Mesodermal cell (in vitro differentiated cells): ENCODE results near the gene DEPDC5.
A peak's percentile ranks its signal among the peaks of the same experiment; 100 is the strongest.

Source experiments
- H3K27ac ChIP-seq: 2 replicates; pipeline ENCODE4 v1.7.0; 2013; ENCODE audit warnings: mild to moderate bottlenecking, low read depth, low read length, moderate library complexity; ENCODE audit not compliant: severe bottlenecking
- H3K36me3 ChIP-seq: 2 replicates; pipeline ENCODE4 v1.7.1; 2013; ENCODE audit warnings: mild to moderate bottlenecking, low read length, moderate library complexity; ENCODE audit not compliant: control insufficient read depth, insufficient read depth
- H3K4me1 ChIP-seq: one replicate; pipeline ENCODE4 v1.7.1; 2013; ENCODE audit warnings: mild to moderate bottlenecking, low read length; ENCODE audit not compliant: insufficient read depth, control insufficient read depth, poor library complexity, severe bottlenecking
- H3K4me3 ChIP-seq: 2 replicates; pipeline ENCODE4 v1.7.0; 2013; ENCODE audit warnings: low read length, control low read depth, mild to moderate bottlenecking; ENCODE audit not compliant: insufficient read depth, poor library complexity, severe bottlenecking; ENCODE audit errors: extremely low read depth
- H3K9me3 ChIP-seq: 2 replicates; pipeline ENCODE4 v1.7.1; 2013; ENCODE audit warnings: mild to moderate bottlenecking, low read length, moderate library complexity; ENCODE audit not compliant: control insufficient read depth
- WGBS, 2 experiments: methylation state at CpG; one replicate each; pipeline ENCODE4 v1.1.5; 2013; ENCODE audit warnings: missing lambda C conversion rate in 2 of 2; ENCODE audit not compliant: insufficient coverage in 2 of 2; 5-methylcytosine and 5-hydroxymethylcytosine counted together

DEPDC5 gene

GRCh38 chr22:31937341-31937740 is 183.5 kb downstream of the DEPDC5 start:
- peaks cover 5% of the 10 kb centered on the region for H3K4me1 ChIP-seq
- H3K9me3 ChIP-seq: no peaks in the 10 kb centered on the region
- H3K36me3 ChIP-seq: no peaks in the 10 kb centered on the region
- no peak overlapping the region for H3K4me3 ChIP-seq
- WGBS, 2 experiments: 80 to 85% methylated on average over 3 of the region's 3 CpGs
- no peak overlapping the region for H3K27ac ChIP-seq

DNA sequence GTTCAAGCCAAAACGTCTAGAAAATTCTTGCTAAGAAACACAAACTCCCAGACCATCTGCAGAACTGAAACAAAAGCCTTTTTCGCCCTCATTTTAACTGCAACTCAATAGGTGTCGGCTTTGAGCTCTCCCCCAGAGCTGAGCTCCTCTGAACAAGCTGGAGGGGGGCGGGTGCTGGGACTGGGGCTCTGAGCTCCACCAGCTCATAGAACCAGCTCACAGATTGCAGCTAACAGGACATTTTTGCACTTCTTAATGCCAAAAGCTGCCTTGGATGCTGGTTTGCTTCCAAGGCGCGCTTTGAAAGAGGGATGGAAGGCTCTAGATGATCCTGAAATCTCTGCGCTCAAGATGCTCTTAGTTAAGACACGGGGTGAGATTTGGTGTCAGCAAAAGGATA is 184.5 kb downstream of the DEPDC5 start:
- H3K4me3 ChIP-seq: no peak overlapping the region
- no peaks in the 10 kb centered on the region for H3K36me3 ChIP-seq
- whole genome bisulfite sequencing, 2 experiments: 80 to 89% methylated on average over 7 of the region's 8 CpGs
- no peak overlapping the region for H3K27ac ChIP-seq
- H3K4me1 ChIP-seq: peaks cover 5% of the 10 kb centered on the region
- no peaks in the 10 kb centered on the region for H3K9me3 ChIP-seq

- Histone ChIP-seq H3K4me3 (no peak overlapping the region), H3K9me3 (no peaks in the 10 kb centered on the region), H3K4me1 (peaks cover 10% of the 10 kb centered on the region), H3K36me3 (peaks cover under 1% of the 10 kb centered on the region), H3K27ac (no peak overlapping the region)
- 90 to 95% methylated on average over 9 of the region's 9 CpGs for WGBS, 2 experiments
Measured at GRCh38 chr22:31940506-31940905, 186.7 kb downstream of the DEPDC5 start.

- WGBS, 2 experiments: 98 to 100% methylated on average over 5 of the region's 5 CpGs
- no peak overlapping the region for H3K4me3 ChIP-seq
- peaks cover 16% of the 10 kb centered on the region for H3K36me3 ChIP-seq
Measured at GRCh38 chr22:31942091-31942490, 188.3 kb downstream of the DEPDC5 start.

DNA sequence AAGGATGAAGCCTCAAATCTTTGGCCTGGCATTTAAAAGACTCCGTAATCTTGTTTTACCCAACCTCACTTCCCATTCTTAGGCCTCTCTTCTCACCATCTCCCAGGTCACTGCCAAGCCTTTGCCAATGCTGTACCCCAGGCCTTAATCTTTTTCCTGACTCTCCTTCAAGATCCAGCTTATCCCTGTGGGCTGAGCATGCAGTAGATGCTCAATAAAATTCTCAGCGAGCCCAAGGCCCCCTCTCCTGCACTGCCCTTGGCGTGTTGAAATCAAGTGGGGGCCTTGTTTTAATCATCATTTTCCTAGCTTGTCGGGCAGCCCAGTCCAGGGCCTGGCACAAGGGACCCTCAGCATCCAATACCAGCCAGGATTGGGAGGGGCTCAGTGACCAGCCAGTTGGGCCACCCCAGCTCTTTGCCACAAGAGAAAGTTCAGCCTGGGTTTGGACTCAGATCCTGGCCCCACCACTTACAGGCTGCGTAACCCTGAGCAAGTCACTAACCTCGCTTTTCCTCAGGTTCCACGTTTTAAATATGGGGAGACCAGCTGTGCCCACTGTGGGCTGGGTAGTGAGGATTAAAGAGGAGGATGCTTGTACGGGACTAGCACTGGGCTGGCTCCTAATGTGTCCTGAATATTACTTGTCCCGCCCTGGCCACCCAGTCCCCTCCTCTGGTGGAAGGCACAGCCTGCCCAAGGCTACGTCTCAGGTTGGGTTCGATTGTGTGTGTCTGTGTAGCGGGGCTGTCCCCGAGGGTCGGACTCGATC is 189.6 kb downstream of the DEPDC5 start:
- 66 to 74% methylated on average over 8 to 10 of the region's 15 CpGs for WGBS, 2 experiments

More at GRCh38 chr22:31942091-31942490, 188.3 kb downstream of the DEPDC5 start:
- Histone ChIP-seq H3K27ac (no peak overlapping the region), H3K9me3 (no peaks in the 10 kb centered on the region), H3K4me1 (peaks cover 14% of the 10 kb centered on the region)

DNA sequence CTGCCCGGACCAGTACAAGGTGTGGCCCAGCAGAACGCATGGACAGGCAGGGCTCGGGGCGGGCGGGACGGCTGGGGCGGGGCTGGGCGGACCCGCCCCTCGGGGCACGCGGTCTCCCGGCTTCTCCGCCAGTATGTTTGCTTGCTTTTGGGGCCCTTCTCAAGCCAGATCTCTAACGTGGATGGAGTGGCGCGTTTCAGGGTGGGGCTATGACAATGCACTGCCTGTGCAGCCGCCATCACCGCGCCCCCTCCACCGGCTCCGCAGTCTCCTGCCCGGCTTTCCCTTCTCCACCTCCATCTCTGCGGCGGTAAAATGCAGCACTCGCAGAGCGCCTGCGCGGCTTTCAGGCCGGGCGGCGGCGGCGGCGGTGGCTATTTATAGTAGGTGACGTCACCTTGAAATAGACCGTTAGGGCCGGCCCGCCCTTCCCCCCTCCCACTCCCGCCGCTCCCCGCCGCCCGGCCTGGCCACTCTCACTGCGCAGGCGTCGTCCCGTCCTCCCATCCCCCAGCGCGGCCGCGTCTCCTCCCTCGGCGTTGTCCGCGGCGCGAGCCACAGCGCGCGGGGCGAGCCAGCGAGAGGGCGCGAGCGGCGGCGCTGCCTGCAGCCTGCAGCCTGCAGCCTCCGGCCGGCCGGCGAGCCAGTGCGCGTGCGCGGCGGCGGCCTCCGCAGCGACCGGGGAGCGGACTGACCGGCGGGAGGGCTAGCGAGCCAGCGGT is 190.3 kb downstream of the DEPDC5 start, which contains the start of gene YWHAH:
Gene YWHAH, plus strand, starts transcription at position 558 of the 722 bp plus-strand sequence. CDS start 199 bp downstream, outside the sequence.
- H3K27ac ChIP-seq: peak within 1 kb of the TSS; percentile 91

More for the DNA sequence above, 189.6 kb downstream of the DEPDC5 start:
- Histone ChIP-seq H3K9me3 (no peaks in the 10 kb centered on the region), H3K27ac (peak overlapping the region; percentile 91), H3K4me3 (peak overlapping the region; percentile 42), H3K4me1 (peaks cover 22% of the 10 kb centered on the region), H3K36me3 (peaks cover 29% of the 10 kb centered on the region)

DNA sequence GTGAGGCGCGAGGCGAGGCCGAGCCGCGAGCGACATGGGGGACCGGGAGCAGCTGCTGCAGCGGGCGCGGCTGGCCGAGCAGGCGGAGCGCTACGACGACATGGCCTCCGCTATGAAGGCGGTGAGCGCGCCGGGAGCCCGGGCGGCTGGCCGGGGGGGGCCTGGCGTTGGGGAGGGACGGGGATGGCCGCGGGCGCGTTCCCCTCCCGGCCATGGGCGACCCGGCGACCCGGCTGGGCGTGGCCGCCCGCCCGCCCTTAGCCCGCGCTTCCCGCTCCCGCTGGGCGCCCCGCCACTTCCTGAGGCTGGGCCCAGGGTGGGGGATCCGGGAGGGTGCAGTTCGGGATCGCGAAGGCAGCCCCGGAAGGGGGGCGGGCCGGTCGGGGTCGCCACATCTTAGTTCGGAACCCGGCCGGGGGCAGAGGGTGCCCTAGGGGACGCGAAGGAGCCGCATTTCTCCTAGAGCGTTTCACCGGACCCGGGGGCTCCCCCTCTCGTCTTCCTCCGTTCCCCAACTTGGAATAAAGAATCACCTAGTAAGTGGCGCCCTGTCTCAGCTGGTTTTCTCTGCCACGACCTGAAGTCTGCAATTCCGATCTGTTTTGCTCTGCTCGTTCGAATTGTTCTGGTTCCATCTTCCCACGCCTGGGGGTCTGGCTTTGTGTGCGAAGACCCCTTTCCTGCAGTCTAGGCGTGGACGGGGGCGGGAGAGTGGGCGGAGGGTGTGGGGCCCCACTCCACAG is 191.1 kb downstream of the DEPDC5 start:
- Histone ChIP-seq H3K9me3 (no peaks in the 10 kb centered on the region), H3K4me3 (peak overlapping the region; percentile 99), H3K36me3 (peaks cover 41% of the 10 kb centered on the region), H3K27ac (peak overlapping the region; percentile 91), H3K4me1 (peaks cover 22% of the 10 kb centered on the region)
- 0% methylated on average over 43 to 68 of the region's 76 CpGs for WGBS, 2 experiments

More for the DNA sequence above, 190.3 kb downstream of the DEPDC5 start, which contains the start of gene YWHAH:
- no peaks in the 10 kb centered on the region for H3K9me3 ChIP-seq
- H3K4me3 ChIP-seq: peak within 1 kb of the TSS; percentile 99
- WGBS, 2 experiments: 1% methylated on average over 52 to 53 of the region's 86 CpGs
- peaks cover 34% of the 10 kb centered on the region for H3K36me3 ChIP-seq
- H3K4me1 ChIP-seq: peaks cover 22% of the 10 kb centered on the region

DNA sequence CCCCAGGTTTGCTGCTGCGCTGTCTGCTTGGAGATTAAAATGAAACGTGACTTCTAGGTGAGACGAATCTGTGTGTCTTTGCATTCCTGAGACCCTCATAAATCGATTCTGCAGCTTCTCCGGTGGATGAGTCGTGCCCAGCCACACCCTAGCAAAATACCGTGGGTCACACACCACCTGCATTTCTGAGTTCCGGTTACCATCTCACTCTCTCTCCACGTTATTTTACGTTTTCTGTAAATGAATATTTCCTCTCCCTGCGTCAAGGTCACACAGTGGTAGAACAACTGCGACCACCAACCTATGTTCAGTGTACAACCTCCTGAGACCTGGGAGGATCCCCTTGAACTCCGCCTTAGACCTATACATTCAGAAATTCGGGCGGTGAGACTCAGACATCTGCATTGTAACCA is 191.6 kb downstream of the DEPDC5 start:
- Histone ChIP-seq H3K4me1 (peaks cover 22% of the 10 kb centered on the region), H3K27ac (peak overlapping the region; percentile 91)

DNA sequence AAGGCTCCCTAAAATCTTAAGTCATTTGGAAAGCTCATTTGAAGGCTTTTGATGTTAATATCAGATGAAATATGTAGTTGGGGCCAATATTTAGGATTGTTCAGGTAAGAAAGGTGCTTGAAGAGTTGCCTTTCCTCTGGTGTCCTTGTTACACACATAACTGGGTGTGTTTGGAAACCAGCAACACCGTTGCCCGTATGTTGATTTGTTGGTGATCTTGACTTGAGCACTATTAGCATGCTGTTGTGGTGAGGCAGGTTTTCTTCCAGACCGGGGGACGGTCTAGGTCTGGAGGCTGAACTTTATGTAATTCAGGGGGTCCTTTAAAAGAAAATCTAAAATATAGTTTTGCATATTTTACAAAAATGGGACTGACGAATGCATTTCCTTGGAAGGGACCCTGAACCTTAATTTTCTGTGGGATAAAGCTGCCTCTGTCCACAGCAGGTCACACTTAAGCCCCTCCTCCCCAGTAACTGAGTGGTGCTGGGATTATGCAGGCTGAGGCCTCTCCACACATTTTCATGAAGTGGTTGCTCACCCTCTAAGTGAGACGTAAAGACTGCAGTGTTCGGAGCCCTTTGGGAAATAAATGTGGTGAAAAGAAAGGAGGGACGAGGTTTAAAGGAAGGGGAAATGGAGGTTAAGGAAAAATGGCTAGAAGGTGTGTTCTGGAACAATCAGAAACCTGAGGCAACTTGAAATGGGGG is 192.3 kb downstream of the DEPDC5 start:
- Histone ChIP-seq H3K27ac (peak overlapping the region; percentile 36), H3K4me3 (peak overlapping the region; percentile 99), H3K4me1 (peaks cover 23% of the 10 kb centered on the region), H3K9me3 (no peaks in the 10 kb centered on the region), H3K36me3 (peaks cover 49% of the 10 kb centered on the region)
- WGBS, 2 experiments: 37 to 46% methylated on average over 3 to 6 of the region's 8 CpGs

More for the DNA sequence above, 191.6 kb downstream of the DEPDC5 start:
- H3K4me3 ChIP-seq: peak overlapping the region; percentile 99
- 2 to 5% methylated on average over 15 of the region's 15 CpGs for WGBS, 2 experiments
- no peaks in the 10 kb centered on the region for H3K9me3 ChIP-seq
- peaks cover 46% of the 10 kb centered on the region for H3K36me3 ChIP-seq

DNA sequence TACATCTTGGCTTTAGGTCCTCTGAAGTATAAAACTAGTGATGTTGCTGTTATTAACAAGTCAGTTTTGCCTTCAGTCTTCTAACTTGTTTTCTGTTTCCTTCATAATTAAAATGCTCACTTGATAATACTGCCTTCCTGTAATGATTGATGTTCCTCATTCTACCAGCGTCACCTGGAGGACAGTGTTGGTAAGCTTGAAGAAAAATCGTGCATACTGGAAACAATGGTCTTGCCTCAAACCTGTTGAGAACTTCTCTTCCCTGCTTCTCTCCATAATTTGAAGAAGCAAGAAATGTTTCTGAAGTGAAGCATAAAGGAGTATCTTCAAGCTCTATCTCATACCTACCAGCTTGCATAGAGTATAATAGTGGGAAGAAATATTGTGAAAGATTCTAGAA is 193.5 kb downstream of the DEPDC5 start:
- peaks cover 55% of the 10 kb centered on the region for H3K36me3 ChIP-seq
- 83% methylated on average over 1 of the region's 2 CpGs; no CpG with 5 or more reads in 1 of the 2 experiments for WGBS, 2 experiments
- no peak overlapping the region for H3K27ac ChIP-seq
- peaks cover 34% of the 10 kb centered on the region for H3K4me1 ChIP-seq
- no peaks in the 10 kb centered on the region for H3K9me3 ChIP-seq
- peak overlapping the region; percentile 99 for H3K4me3 ChIP-seq
